ENCODE results near the gene CRYBB3. TPM values are rescaled to one million over a fixed set of nuclear protein-coding genes. Genes with fewer than 3 reads are reported as not detected.
"Not testable (repeated sequence)": the region's sequence is repeated elsewhere in the genome, so short reads cannot be mapped to it uniquely, and the experiment has no call there.

The CRYBB3 gene
- total RNA-seq, 8 experiments from 2014 or later: not detected

- no peak overlapping the region for H3K27ac ChIP-seq
- in situ Hi-C loops (cut with MboI; ENCODE audit: low pct_unique_long_range_greater_than_20kb in 2 of 9, low sequenced_read_pairs in 9 of 9, unreplicated experiment in 9 of 9): no loop called here
- WGBS, 10 experiments: 27 to 100% (median 76%) methylated on average over 1 to 5 of the region's 7 CpGs; no CpG with 5 or more reads in 2 of the 10 experiments
- peaks cover 0 to 4% of the 10 kb centered on the region in 2 donors for H3K4me1 ChIP-seq (replicated peaks in 1 of 2)
- no peak overlapping the region for H3K4me3 ChIP-seq
- ATAC-seq (replicated peaks in 6 of 8): peak in 6 of 8 experiments; percentile 17 to 46 (median 32)
Measured at GRCh38 chr22:25167082-25167481, 32.6 kb upstream of the CRYBB3 start.

GRCh38 chr22:25167834-25168601 is 31.6 kb upstream of the CRYBB3 start:
- Histone ChIP-seq H3K27ac (no peak overlapping the region), H3K4me1 (replicated peaks in 1 of 2) (peaks cover 0 to 4% of the 10 kb centered on the region in 2 donors), H3K4me3 (no peak overlapping the region)
- in situ Hi-C loops (cut with MboI; ENCODE audit: low pct_unique_long_range_greater_than_20kb in 2 of 9, low sequenced_read_pairs in 9 of 9, unreplicated experiment in 9 of 9): no loop called here
- 80 to 100% (median 90%) methylated on average over 1 to 8 of the region's 14 CpGs; no CpG with 5 or more reads in 3 of the 10 experiments for WGBS, 10 experiments
- ATAC-seq (replicated peaks in 6 of 8): no peak

- in situ Hi-C loops (cut with MboI; ENCODE audit: low pct_unique_long_range_greater_than_20kb in 2 of 9, low sequenced_read_pairs in 9 of 9, unreplicated experiment in 9 of 9): no loop called here
- no peak for ATAC-seq (replicated peaks in 6 of 8)
Measured at GRCh38 chr22:25169278-25170031, 30.2 kb upstream of the CRYBB3 start.

GRCh38 chr22:25170426-25170980 is 29.2 kb upstream of the CRYBB3 start:
- no peak for ATAC-seq (replicated peaks in 6 of 8)
- no peak overlapping the region for H3K27ac ChIP-seq
- 28 to 100% (median 80%) methylated on average over 2 to 6 of the region's 16 CpGs; no CpG with 5 or more reads in 3 of the 10 experiments for WGBS, 10 experiments
- in situ Hi-C loops (cut with MboI; ENCODE audit: low pct_unique_long_range_greater_than_20kb in 2 of 9, low sequenced_read_pairs in 9 of 9, unreplicated experiment in 9 of 9): no loop called here
- H3K4me1 ChIP-seq (replicated peaks in 1 of 2): no peaks in the 10 kb centered on the region
- H3K4me3 ChIP-seq: no peak overlapping the region

More at GRCh38 chr22:25169278-25170031, 30.2 kb upstream of the CRYBB3 start:
- 40 to 100% (median 88%) methylated on average over 1 to 11 of the region's 17 CpGs; no CpG with 5 or more reads in 3 of the 10 experiments for WGBS, 10 experiments
- Histone ChIP-seq H3K27ac (no peak overlapping the region), H3K4me3 (no peak overlapping the region), H3K4me1 (replicated peaks in 1 of 2) (peaks cover 0 to 3% of the 10 kb centered on the region in 2 donors)

GRCh38 chr22:25172153-25172552 is 27.5 kb upstream of the CRYBB3 start:
- peak in 3 of 8 experiments; percentile 31 to 74 (median 49) for ATAC-seq (replicated peaks in 6 of 8)
- Histone ChIP-seq H3K4me3 (no peak overlapping the region), H3K27ac (no peak overlapping the region), H3K4me1 (replicated peaks in 1 of 2) (no peaks in the 10 kb centered on the region)
- WGBS, 10 experiments: 25 to 75% (median 46%) methylated on average over 2 to 3 of the region's 5 CpGs; no CpG with 5 or more reads in 7 of the 10 experiments
- in situ Hi-C loops (cut with MboI; ENCODE audit: low pct_unique_long_range_greater_than_20kb in 2 of 9, low sequenced_read_pairs in 9 of 9, unreplicated experiment in 9 of 9): no loop called here

GRCh38 chr22:25174156-25174887 is 25.3 kb upstream of the CRYBB3 start:
- Histone ChIP-seq H3K27ac (no peak overlapping the region), H3K4me1 (replicated peaks in 1 of 2) (no peaks in the 10 kb centered on the region), H3K4me3 (no peak overlapping the region)
- in situ Hi-C loops (cut with MboI; ENCODE audit: low pct_unique_long_range_greater_than_20kb in 2 of 9, low sequenced_read_pairs in 9 of 9, unreplicated experiment in 9 of 9): no loop called here
- ATAC-seq (replicated peaks in 6 of 8): no peak
- WGBS, 10 experiments: 84 to 100% (median 100%) methylated on average over 1 to 9 of the region's 13 CpGs; no CpG with 5 or more reads in 5 of the 10 experiments

- in situ Hi-C loops (cut with MboI; ENCODE audit: low pct_unique_long_range_greater_than_20kb in 2 of 9, low sequenced_read_pairs in 9 of 9, unreplicated experiment in 9 of 9): loop anchor here in 1 of 9 experiments (25.0 kb wide), 1 partner anchor 238 kb away; the partner anchor contains the start of gene LHFPL7
- Histone ChIP-seq H3K27ac (no peak overlapping the region), H3K4me1 (replicated peaks in 1 of 2) (no peaks in the 10 kb centered on the region), H3K4me3 (no peak overlapping the region)
- no peak for ATAC-seq (replicated peaks in 6 of 8)
- WGBS, 10 experiments: 75 to 100% (median 95%) methylated on average over 1 to 5 of the region's 6 CpGs; no CpG with 5 or more reads in 4 of the 10 experiments
Measured at GRCh38 chr22:25174888-25175411, 24.7 kb upstream of the CRYBB3 start.

- H3K27ac ChIP-seq: no peak overlapping the region
- WGBS, 10 experiments: 60 to 91% (median 80%) methylated on average over 1 to 4 of the region's 6 CpGs; no CpG with 5 or more reads in 6 of the 10 experiments
- H3K4me1 ChIP-seq (replicated peaks in 1 of 2): no peaks in the 10 kb centered on the region
- peak in 1 of 8 experiments; percentile 27 for ATAC-seq (replicated peaks in 6 of 8)
- in situ Hi-C loops (cut with MboI; ENCODE audit: low pct_unique_long_range_greater_than_20kb in 2 of 9, low sequenced_read_pairs in 9 of 9, unreplicated experiment in 9 of 9): loop anchor here in 1 of 9 experiments (25.0 kb wide), 1 partner anchor 239 kb away; the partner anchor contains the start of gene LHFPL7
- no peak overlapping the region for H3K4me3 ChIP-seq
Measured at GRCh38 chr22:25176175-25176574, 23.5 kb upstream of the CRYBB3 start.

- WGBS, 10 experiments: 90 to 95% methylated on average over 2 to 3 of the region's 3 CpGs; no CpG with 5 or more reads in 8 of the 10 experiments
- H3K4me1 ChIP-seq (replicated peaks in 1 of 2): no peaks in the 10 kb centered on the region
- no peak overlapping the region for H3K27ac ChIP-seq
- no peak for ATAC-seq (replicated peaks in 6 of 8)
- in situ Hi-C loops (cut with MboI; ENCODE audit: low pct_unique_long_range_greater_than_20kb in 2 of 9, low sequenced_read_pairs in 9 of 9, unreplicated experiment in 9 of 9): loop anchor here in 1 of 9 experiments (25.0 kb wide), 1 partner anchor 239 kb away; the partner anchor contains the start of gene LHFPL7
- H3K4me3 ChIP-seq: no peak overlapping the region
Measured at GRCh38 chr22:25176799-25177198, 22.9 kb upstream of the CRYBB3 start.

GRCh38 chr22:25177226-25177625 is 22.4 kb upstream of the CRYBB3 start:
- Histone ChIP-seq H3K27ac (no peak overlapping the region), H3K4me3 (no peak overlapping the region), H3K4me1 (replicated peaks in 1 of 2) (no peaks in the 10 kb centered on the region)
- no peak for ATAC-seq (replicated peaks in 6 of 8)
- WGBS, 10 experiments: 20 to 100% (median 94%) methylated on average over 1 to 9 of the region's 13 CpGs; no CpG with 5 or more reads in 3 of the 10 experiments
- in situ Hi-C loops (cut with MboI; ENCODE audit: low pct_unique_long_range_greater_than_20kb in 2 of 9, low sequenced_read_pairs in 9 of 9, unreplicated experiment in 9 of 9): loop anchor here in 1 of 9 experiments (25.0 kb wide), 1 partner anchor 240 kb away; the partner anchor contains the start of gene LHFPL7

GRCh38 chr22:25177895-25178294 is 21.8 kb upstream of the CRYBB3 start:
- Histone ChIP-seq H3K4me1 (replicated peaks in 1 of 2) (no peaks in the 10 kb centered on the region), H3K27ac (no peak overlapping the region), H3K4me3 (no peak overlapping the region)
- 100% methylated on average over 1 to 2 of the region's 9 CpGs; no CpG with 5 or more reads in 8 of the 10 experiments for WGBS, 10 experiments
- ATAC-seq (replicated peaks in 6 of 8): peak in 1 of 8 experiments; percentile 4
- in situ Hi-C loops (cut with MboI; ENCODE audit: low pct_unique_long_range_greater_than_20kb in 2 of 9, low sequenced_read_pairs in 9 of 9, unreplicated experiment in 9 of 9): loop anchor here in 1 of 9 experiments (25.0 kb wide), 1 partner anchor 241 kb away; the partner anchor contains the start of gene LHFPL7

GRCh38 chr22:25178348-25178747 is 21.3 kb upstream of the CRYBB3 start:
- WGBS, 10 experiments: 80% methylated on average over 1 of the region's 6 CpGs; no CpG with 5 or more reads in 9 of the 10 experiments
- peak in 4 of 8 experiments; percentile 26 to 54 (median 38) for ATAC-seq (replicated peaks in 6 of 8)
- H3K4me3 ChIP-seq; H3K27ac ChIP-seq; H3K4me1 ChIP-seq (replicated peaks in 1 of 2): not testable (repeated sequence)
- in situ Hi-C loops (cut with MboI; ENCODE audit: low pct_unique_long_range_greater_than_20kb in 2 of 9, low sequenced_read_pairs in 9 of 9, unreplicated experiment in 9 of 9): loop anchor here in 1 of 9 experiments (25.0 kb wide), 1 partner anchor 241 kb away; the partner anchor contains the start of gene LHFPL7
